Effector memory CD4-positive, alpha-beta T cell (primary cell): ENCODE data around the gene LACTBL1.
"Not testable (repeated sequence)": the region's sequence is repeated elsewhere in the genome, so short reads cannot be mapped to it uniquely, and the experiment has no call there.

ENCODE experiments used
- DNase-seq, 3 donors: peaks; one replicate each; pipeline ENCODE4 v3.0.0-alpha.2; 2020
- H3K27ac ChIP-seq: 2 replicates; pipeline ENCODE4 v1.7.0; 2013; ENCODE audit warnings: mild to moderate bottlenecking, low read length, moderate library complexity; ENCODE audit not compliant: insufficient read depth, poor library complexity, severe bottlenecking
- H3K27me3 ChIP-seq: replicated peaks from 2 replicates; pipeline ENCODE4 v1.7.0; 2013; ENCODE audit warnings: mild to moderate bottlenecking, low read length; ENCODE audit not compliant: insufficient read depth, control insufficient read depth, poor library complexity, severe bottlenecking
- H3K36me3 ChIP-seq: 2 replicates; pipeline ENCODE4 v1.7.0; 2013; ENCODE audit warnings: mild to moderate bottlenecking, low read length, moderate library complexity; ENCODE audit not compliant: control insufficient read depth, insufficient read depth
- H3K4me1 ChIP-seq: 2 replicates; pipeline ENCODE4 v1.7.0; 2013; ENCODE audit warnings: low read length, mild to moderate bottlenecking; ENCODE audit not compliant: control insufficient read depth, insufficient read depth, poor library complexity, severe bottlenecking
- H3K4me3 ChIP-seq: 2 replicates; pipeline ENCODE4 v1.7.0; 2013; ENCODE audit warnings: low read length, low read depth, mild to moderate bottlenecking; ENCODE audit not compliant: insufficient read depth, poor library complexity, severe bottlenecking
- H3K9me3 ChIP-seq: 2 replicates; pipeline ENCODE4 v1.7.0; 2013; ENCODE audit warnings: mild to moderate bottlenecking, low read length, moderate library complexity; ENCODE audit not compliant: control insufficient read depth
- total RNA-seq, 3 donors: gene quantifications; one replicate each; lab custom pipeline; 2026; lab: John Stamatoyannopoulos, UW

The LACTBL1 gene, protein sequence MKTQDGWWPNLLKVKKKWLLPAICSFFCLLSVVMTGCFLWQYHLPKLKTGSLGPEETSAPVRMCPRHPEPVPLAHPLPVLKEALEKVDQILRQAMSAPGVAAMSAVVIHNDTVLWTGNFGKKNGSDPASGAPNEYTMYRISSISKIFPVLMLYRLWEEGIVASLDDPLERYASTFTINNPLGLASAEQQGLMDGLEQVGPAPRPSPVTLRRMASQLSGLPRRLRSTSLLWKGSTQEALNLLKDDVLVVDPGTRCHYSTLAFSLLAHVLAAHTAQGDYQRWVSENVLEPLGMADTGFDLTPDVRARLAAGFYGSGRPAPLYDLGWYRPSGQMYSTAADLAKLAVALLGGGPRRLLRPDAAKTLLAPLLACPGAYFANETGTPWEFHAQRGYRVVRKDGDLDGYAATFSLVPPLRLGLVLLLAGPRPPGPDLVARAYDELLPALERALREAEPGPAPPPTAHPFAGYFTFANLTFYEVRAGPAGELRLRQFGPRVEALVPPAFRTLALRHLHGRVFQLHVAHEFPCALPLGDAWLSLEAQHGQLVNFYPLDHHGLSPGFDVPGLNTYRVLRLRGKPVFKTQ
- total RNA-seq, result 0 reads per million in 3 donors

DNA sequence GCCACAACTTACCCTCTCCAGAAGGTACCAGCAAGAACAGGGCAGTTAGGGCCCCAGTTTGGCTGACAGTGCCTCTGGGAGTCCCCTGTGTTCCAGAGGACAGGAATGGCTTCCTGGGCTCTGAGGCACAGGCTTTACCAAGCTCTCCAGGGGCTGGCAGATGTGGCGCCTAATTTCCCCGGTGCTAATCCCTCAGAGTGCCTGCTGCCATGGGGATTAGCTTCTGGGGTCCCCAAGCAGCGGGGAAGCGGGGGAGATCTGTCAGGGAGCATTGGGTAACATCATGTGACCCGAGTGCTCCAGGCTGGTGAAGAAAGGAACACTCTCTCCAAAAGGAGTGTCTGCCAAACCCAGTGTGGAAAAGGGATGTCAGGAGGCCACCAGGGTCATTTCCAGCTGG is at the start of gene LACTBL1:
LACTBL1 (minus strand) TSS at position 107 of the 400 bp plus-strand sequence. CDS start 550 bp downstream, outside the sequence.
- H3K27me3 ChIP-seq, result peaks cover 12% of the 10 kb centered on the region
- H3K4me1 ChIP-seq, result no peaks in the 10 kb centered on the region
- no peaks in the 10 kb centered on the region for H3K9me3 ChIP-seq
- no peaks in the 10 kb centered on the region for H3K36me3 ChIP-seq
- DNase-seq, result no peak
- H3K27ac ChIP-seq, result no peak within 1 kb of the TSS
- H3K4me3 ChIP-seq, result no peak within 1 kb of the TSS

DNA sequence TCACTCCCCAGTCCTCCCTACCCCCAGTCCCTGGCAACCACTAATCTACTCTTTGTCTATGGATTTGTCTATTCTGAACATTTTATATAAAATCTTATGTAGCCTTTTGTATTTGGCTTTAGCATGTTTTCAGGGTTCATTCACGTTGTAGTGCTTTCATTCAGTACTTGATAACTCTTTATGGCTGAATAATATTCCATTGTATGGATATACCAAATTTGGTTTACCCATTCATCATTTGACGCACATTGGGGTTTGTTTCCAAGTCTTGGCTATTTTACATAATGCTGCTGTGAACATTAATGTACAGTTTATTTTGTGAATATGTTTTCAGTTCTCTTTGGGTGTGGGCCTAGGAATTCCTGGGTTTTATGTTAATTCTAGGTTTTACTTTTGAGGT is 49.2 kb upstream of the LACTBL1 start:
- Histone ChIP-seq H3K36me3 (no peaks in the 10 kb centered on the region), H3K4me1 (peaks cover 9% of the 10 kb centered on the region)
- DNase-seq, result no peak

DNA sequence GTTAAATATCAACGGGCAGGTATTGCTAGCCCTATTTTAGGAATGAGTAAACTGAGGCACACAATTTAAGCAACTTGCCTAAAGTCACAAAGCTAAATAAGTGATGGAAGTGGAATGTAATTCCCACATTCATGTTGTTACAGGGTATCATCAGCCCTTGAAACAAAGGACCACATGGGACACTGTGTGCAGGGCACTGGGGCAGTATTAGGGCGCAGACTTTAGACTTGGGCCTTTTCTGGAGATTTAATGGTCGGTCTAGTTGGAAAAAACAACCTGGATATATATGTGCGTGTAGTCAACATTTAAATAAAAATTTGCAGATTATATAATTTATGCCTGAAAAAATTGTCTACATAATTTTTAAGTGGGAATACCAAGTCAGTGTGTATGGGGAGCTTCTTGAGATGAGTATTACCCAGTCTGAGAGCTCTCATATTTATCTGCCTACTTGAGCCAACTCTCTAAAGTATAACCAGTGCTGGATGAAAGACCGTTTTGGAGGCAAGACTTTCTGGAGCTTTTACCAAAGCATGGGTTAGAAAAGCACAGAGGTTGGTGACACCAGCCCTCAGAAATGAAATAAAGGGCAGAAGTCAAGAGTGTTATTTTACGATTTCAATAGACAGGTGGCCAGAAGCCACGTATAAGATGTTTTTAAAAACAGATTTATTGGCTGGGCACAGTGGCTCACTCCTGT is 48.2 kb upstream of the LACTBL1 start:
- H3K36me3 ChIP-seq, result no peaks in the 10 kb centered on the region
- H3K27ac ChIP-seq, result no peak overlapping the region
- H3K4me1 ChIP-seq, result peaks cover 9% of the 10 kb centered on the region
- peak overlapping the region; percentile 94 for H3K4me3 ChIP-seq
- H3K9me3 ChIP-seq, result no peaks in the 10 kb centered on the region
- DNase-seq, result no peak
- no peaks in the 10 kb centered on the region for H3K27me3 ChIP-seq

More for the DNA sequence above, 49.2 kb upstream of the LACTBL1 start:
- Histone ChIP-seq H3K4me3 (no peak overlapping the region), H3K27ac (no peak overlapping the region), H3K9me3 (no peaks in the 10 kb centered on the region), H3K27me3 (no peaks in the 10 kb centered on the region)

DNA sequence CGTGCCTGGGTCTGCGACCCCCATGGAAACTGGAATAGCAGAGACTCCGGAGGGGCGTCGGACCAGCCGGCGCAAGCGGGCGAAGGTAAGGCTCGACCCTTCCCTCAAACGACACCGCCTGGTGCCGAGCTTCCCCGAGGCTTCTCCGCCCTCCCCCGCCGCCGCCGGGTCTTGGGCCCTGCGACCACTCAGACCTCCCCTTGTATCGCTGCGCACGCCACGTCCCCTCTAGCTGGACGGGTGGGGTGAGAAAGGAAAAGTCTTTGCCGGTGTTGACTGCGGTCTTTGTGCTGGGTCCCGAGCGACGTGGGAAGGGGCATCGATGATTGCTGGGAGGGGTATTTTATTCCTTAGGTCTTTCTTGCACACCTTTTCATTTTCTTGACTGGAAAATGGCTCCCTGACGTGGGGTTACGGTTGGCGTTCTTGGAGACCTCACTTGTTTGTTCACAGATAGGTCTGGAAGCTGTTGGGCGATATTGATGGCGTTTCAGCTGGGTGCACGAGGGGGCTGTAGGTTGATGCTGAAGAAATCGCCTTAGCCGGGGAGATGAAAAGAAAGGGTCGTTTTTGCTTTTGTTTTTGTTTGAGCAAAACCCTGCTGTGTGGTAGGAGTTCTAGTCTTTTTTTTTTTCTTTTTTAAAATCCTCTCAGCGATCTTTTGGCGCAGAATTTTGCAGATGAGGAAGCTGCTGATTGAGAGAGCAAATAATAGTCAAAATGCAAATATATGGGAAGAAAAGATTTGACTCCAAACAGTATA is 47.4 kb upstream of the LACTBL1 start:
- H3K4me1 ChIP-seq, result peaks cover 9% of the 10 kb centered on the region
- H3K27me3 ChIP-seq, result no peaks in the 10 kb centered on the region
- DNase-seq, result no peak
- no peaks in the 10 kb centered on the region for H3K9me3 ChIP-seq
- H3K27ac ChIP-seq, result peak overlapping the region; percentile 64
- peak overlapping the region; percentile 94 for H3K4me3 ChIP-seq
- H3K36me3 ChIP-seq, result no peaks in the 10 kb centered on the region

DNA sequence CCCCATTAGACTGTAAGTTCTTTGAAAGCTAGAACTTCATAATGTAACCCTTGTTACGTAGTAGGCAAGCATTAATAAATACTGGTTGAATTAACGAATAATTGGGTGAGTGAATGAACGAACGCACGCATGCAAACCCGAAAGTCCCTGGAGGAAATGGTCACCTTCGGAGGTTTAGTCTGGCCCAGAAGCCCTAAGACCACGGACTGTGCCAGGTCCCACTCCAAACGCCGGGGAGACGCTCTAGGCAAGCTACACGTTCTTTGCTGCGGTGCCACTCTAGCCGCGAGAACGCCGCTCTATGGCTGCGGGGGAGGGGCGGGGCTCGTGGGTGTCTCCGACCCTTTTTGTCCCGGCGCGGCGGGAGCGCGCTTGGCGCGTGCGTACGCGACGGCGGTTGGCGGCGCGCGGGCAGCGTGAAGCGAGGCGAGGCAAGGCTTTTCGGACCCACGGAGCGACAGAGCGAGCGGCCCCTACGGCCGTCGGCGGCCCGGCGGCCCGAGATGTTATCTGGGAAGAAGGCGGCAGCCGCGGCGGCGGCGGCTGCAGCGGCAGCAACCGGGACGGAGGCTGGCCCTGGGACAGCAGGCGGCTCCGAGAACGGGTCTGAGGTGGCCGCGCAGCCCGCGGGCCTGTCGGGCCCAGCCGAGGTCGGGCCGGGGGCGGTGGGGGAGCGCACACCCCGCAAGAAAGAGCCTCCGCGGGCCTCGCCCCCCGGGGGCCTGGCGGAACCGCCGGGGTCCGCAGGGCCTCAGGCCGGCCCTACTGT is 46.6 kb upstream of the LACTBL1 start, which contains the start of gene KDM1A:
KDM1A (plus strand) TSS at position 375 of the 769 bp plus-strand sequence; CDS start at position 504, 129 bp downstream.
- Histone ChIP-seq H3K4me3 (peak within 1 kb of the TSS; percentile 94), H3K36me3 (no peaks in the 10 kb centered on the region), H3K27ac (peak within 1 kb of the TSS; percentile 64), H3K27me3 (no peaks in the 10 kb centered on the region), H3K4me1 (peaks cover 9% of the 10 kb centered on the region), H3K9me3 (no peaks in the 10 kb centered on the region)
- peak; percentile 75 to 83 (median 81) for DNase-seq

DNA sequence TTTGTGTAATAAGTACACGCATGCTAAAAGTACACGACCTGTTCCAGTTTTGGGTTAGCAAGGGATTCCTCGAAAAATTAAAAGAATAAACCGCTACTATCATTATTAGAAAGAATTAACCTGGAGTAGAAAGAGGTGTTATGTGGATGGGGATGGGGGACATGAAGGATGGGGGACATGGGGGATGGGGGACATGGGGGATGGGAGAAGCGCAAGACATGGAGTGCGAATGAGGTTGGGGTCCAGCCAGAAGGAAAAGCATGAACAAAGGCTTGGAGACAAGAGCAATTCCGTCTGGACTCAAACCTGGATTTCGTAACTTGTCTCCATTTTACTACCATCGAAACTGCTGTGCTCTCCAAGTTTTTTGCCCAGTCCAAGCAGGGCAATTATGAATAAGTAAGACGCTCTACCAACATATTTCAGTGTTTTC is 46.0 kb upstream of the LACTBL1 start:
- no peaks in the 10 kb centered on the region for H3K9me3 ChIP-seq
- no peaks in the 10 kb centered on the region for H3K27me3 ChIP-seq
- H3K36me3 ChIP-seq, result no peaks in the 10 kb centered on the region
- peak overlapping the region; percentile 64 for H3K27ac ChIP-seq
- no peak for DNase-seq
- H3K4me3 ChIP-seq, result peak overlapping the region; percentile 94
- peaks cover 9% of the 10 kb centered on the region for H3K4me1 ChIP-seq

DNA sequence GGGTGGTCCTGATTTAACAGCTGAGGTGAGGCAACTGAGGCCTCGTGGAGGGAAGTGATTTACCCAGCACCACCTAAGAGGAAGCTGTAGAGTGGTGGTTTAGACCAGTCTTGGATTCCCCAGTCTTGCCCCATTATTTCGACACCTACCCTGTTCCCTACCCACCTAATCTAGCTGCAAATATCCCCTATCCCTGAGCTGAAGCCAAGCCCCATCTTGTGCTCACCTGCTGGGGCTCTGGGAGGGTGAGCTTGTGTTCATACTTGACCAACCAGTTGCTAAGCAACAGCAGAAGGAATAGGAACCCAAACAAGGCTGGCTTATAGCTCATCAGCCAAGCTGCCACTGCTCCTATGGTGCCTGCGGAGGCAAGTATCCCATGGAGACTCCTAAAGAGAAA is 41.0 kb upstream of the LACTBL1 start:
- peaks cover under 1% of the 10 kb centered on the region for H3K4me1 ChIP-seq
- H3K9me3 ChIP-seq, result no peaks in the 10 kb centered on the region
- no peak overlapping the region for H3K4me3 ChIP-seq
- no peak for DNase-seq
- H3K27ac ChIP-seq, result no peak overlapping the region
- no peaks in the 10 kb centered on the region for H3K27me3 ChIP-seq
- H3K36me3 ChIP-seq, result no peaks in the 10 kb centered on the region

DNA sequence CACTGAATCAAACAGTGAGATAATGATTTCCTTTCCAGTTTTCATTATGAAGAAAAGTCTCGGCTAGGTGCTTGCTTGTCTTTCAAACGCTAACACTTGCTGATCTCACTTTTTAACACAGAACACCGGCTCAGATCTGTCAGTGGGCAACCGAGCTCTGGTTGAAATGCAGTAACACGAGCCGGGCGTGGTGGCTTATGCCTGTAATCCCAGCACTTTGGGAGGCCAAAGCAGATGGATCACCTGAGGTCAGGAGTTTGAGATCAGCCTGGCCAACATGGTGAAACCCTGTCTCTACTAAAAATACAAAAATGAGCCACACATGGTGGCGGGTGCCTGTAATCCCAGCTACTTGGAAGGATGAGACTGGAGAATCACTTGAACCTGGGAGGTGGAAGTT is 37.4 kb upstream of the LACTBL1 start:
- not testable (repeated sequence) for DNase-seq, H3K27me3 ChIP-seq, H3K36me3 ChIP-seq, H3K4me1 ChIP-seq, H3K9me3 ChIP-seq, H3K27ac ChIP-seq, H3K4me3 ChIP-seq

DNA sequence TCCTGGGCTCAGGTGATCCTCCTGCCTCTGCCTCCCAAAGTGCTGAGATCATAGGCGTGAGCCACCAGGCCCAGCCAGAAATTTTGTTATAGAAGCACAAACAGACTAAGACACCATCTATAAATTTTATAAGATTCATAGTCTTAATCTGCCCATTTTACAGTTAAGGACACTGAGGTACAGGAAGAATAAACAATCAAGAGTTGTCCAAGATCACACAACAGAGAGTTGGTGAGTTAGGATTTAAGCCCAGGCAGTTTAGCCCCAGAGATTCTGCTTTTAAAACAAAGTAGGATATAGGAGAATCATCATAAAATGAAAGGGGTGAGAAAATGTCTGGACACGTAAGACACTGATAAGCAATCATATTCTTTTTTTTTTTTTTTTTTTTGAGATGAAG is 36.2 kb upstream of the LACTBL1 start:
- Histone ChIP-seq H3K27me3 (no peaks in the 10 kb centered on the region), H3K36me3 (no peaks in the 10 kb centered on the region), H3K9me3 (no peaks in the 10 kb centered on the region), H3K27ac (no peak overlapping the region), H3K4me3 (no peak overlapping the region), H3K4me1 (no peaks in the 10 kb centered on the region)
- no peak for DNase-seq
